Posterior cingulate gyrus (tissue), 11 donors: Measurements from ENCODE around the gene RUFY1.
"Not testable (repeated sequence)": the region's sequence is repeated elsewhere in the genome, so short reads cannot be mapped to it uniquely, and the experiment has no call there.

Experiments used
- DNase-seq, 10 donors: peaks; one replicate each; pipeline versions ENCODE4 v3.0.0 to v3.0.0-alpha.2; 2020 to 2021; ENCODE audit warnings: mixed read lengths in 3 of 10
- intact Hi-C: fragments of 100-400 bp; cut with DNase I; formaldehyde crosslinking; loops from one replicate; pipeline ENCODE4 v1.15.1; 2023

The RUFY1 gene

DNA sequence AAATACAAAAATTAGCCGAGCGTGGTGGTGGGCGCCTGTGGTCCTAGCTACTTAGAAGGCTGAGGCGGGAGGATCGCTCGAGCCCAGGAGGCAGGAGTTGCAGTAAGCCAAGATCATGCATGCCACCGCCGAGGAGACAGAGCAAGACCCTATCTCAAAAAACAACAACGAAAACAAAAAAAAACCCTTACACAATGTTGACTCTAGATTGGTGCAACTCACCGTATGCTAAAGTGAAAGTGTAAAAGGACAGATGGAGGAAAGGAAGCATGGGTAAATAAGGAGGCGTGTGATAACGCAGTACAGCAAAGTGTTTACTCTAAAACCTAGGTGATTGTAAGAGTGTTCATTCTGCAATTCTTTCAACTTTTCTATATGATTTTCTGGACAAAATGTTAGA, 15.9 kb upstream of the RUFY1 start:
- intact Hi-C loops, result no loop called here
- DNase-seq, result peak in 1 of 10 donors; percentile 34

DNA sequence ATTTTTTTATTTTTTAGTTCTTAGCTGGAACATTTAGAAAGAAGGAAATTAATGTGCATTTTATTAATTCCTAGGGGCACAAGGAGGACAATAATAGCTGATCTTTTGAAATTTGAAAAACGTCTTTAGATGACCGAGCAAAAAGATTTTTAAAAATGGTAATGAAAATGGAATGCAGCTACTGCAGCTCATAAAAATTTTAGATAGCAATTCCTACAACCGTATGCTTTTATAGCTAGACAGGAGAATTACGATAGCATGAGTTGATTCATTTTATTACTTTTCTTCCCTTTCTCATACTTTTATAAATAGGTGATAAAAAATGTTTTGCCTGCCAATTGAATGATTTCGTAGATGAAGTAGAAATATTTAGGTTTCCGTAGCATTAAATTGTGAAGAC, 13.7 kb upstream of the RUFY1 start:
- no peak for DNase-seq
- intact Hi-C loops, result no loop called here

DNA sequence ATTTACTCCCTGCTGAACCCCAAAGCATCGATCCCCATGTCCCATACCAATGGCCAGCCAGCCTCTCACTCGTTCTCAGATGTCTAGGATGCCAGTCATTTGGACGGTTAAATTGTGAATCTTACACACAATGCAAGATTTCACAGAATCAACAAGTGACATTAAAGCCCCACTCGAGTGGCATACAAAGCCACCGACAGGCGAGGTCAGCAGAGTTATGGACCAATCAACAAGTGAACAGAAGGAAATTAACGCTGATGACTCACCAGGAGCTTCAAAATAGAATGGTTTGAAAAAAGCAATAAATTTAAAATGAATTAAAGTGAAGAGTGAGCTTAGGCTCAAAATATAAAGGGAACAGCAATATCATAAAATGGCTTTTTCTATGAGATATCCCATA, 8.2 kb upstream of the RUFY1 start:
- intact Hi-C loops, result no loop called here
- DNase-seq, result peak in 1 of 10 donors; percentile 6

DNA sequence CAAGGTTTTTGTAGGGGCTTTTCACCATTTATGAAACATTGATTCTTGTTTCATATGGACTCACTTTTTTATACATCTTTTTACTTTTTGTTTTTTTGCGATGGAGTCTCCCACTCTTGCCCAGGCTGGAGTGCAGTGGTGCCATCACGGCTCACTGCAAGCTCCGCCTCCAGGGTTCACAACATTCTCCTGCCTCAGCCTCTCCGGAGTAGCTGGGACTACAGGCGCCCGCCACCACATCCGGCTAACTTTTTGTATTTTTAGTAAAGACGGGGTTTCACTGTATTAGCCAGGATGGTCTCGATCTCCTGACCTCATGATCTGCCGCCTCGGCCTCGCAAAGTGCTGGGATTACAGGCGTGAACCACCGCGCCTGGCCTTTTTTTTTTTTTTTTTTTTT, 7.1 kb upstream of the RUFY1 start:
- intact Hi-C loops, DNase-seq: not testable (repeated sequence)

DNA sequence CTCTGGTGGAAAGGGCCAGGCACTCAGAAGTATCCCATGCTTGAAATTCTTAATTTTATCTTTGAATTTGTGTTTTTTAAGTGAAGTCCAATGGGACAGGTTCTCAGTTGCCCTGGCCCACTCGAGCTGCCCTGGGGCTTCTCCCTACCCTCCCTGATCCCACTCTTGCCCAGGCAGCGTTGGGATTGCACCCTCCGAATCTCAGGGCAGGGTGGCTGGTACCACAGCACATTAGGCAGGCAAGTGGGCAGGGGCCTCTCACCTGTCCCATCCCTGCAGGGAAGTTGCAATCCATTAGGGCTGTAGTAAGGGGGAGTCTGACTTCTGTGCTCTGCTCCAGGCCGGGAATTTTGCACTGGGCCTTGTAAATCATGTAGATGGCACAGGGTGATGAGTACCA, 2.7 kb downstream of the RUFY1 start:
- no peak for DNase-seq
- intact Hi-C loops, result loop anchor here (10.0 kb wide), 1 partner anchor 928 kb away; the partner anchor contains the start of gene CLK4

DNA sequence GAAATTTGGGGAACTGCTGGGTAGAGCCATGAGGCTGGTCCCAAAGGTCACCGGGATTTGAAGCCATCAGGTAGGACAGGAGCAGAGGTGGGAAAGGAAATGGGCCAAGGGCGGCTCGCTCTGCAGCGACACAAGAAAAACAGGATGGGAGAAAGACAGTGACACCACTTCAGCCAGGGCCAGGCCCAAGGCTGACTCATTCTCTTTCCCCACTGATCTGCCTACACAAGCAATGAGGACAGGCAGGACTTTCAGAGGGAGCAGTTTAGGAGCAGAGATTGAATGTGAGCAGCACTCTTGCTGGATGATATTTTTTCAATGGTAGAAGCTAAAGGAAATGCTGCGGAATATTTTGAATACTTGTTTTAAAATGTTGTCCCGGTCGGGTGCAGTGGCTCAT, 3.5 kb downstream of the RUFY1 start:
- DNase-seq, result no peak
- intact Hi-C loops, result loop anchor here (10.0 kb wide), 1 partner anchor 929 kb away; the partner anchor contains the start of gene CLK4

DNA sequence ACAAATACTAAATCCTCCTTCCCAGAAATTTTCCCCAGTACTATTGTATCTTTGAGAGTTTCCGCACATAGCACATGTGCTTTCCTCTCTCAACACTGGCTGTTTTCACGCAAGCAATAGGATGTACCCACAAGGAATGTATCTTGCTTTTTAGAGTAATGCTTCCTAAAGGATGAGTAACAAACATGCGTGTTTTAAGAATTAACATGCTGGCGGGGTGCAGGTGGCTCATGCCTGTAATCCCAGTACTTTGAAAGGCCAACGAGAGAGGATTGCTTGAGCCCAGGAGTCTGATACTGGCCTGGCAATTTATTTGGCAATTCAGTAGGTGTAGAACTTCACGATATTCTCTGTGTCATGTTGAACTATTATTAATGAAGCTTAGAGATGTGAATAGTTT, 4.6 kb downstream of the RUFY1 start:
- intact Hi-C loops, result loop anchor here (5.0 to 10.0 kb wide), 2 partner anchors 67 to 930 kb away; partner anchors contain the start of genes CLK4 and HNRNPH1

DNA sequence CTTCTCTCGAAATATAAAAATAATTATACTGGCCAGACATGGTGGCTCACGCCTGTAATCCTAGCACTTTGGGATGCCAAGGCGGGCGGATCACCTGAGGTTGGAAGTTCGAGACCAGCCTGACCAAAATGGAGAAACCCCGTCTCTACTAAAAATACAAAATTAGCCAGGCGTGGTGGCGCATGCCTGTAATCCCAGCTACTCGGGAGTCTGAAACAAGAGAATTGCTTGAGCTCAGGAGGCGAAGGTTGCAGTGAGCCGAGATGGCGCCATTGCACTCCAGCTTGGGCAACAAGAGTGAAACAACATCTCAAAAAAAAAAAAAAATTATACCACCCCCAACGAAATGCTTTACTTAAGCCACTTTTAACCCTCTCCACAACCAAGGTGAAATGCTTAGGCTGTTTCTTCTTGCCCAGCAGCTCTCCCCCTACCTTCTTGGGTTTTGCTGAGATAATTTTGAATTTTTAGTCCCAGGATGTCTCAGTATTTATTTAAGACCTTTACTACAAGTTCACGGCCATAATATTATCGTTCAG, 8.0 kb downstream of the RUFY1 start:
- DNase-seq, result not testable (repeated sequence)
- intact Hi-C loops, result loop anchor here (5.0 to 10.0 kb wide), 2 partner anchors 64 to 934 kb away; partner anchors contain the start of genes CLK4 and HNRNPH1

More for the DNA sequence above, 4.6 kb downstream of the RUFY1 start:
- no peak for DNase-seq

DNA sequence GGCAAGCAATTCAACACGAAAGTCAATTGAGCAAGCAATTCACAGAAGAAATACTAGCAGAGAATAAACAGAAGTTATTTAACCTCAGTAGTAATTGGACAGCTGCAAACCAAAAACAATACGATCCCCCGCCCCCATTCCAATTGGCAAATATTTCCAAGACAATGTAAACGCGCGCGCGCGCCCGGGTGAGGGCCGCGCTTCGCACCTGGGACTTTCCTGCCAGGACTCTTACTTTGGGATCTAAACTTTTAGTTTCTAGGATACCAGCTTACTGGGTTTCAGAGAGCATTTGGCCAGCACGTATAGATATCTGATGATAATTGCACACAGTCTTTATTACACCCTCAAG, 8.6 kb downstream of the RUFY1 start:
- DNase-seq, result peak in 2 of 10 donors; percentile 16 to 17
- intact Hi-C loops, result loop anchor here (5.0 to 10.0 kb wide), 2 partner anchors 63 to 934 kb away; partner anchors contain the start of genes CLK4 and HNRNPH1

DNA sequence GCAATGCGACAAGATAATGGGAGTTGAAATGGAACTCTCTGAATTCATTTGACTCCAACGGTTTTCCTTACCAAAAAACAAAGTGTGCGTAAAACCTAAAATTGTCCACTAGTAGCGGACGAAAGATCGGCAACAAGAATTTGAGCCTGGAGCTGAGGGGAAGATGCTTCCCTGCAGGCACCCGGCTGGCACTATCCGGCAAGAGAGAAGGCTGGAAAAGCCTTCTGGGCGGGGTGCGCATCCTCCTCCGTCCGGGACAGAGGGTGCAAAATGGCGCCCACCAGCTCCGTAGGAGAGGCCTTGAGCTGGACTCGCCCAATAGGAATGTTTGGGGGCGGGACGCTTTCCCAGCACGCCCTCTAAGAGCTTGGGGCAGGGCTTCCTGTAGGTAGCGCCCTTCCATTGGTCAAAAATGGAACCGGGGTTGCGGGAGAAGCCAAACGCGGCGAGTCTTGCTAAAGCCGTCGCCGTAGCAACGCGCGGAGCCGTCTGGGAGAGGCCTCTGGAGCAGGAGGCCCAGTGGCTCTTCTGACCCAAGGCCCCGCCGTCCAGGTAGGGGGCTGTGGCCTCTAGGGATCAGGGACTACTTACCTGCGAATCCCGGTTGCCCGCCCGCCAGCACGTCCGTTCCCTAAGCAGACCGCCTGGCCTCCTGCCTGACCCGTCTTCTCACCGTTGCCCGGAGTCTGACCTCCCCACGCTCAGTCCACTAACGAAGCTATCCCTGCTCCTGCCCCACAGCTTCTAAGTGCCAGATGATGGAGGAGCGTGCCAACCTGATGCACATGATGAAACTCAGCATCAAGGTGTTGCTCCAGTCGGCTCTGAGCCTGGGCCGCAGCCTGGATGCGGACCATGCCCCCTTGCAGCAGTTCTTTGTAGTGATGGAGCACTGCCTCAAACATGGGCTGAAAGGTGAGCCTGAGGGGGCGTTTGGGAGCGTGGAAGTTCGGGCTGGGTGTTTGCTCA, 9.2 kb downstream of the RUFY1 start:
- intact Hi-C loops, result loop anchor here (5.0 to 10.0 kb wide), 2 partner anchors 63 to 935 kb away; partner anchors contain the start of genes CLK4 and HNRNPH1
- DNase-seq, result peak; percentile 96 to 100 (median 98)

DNA sequence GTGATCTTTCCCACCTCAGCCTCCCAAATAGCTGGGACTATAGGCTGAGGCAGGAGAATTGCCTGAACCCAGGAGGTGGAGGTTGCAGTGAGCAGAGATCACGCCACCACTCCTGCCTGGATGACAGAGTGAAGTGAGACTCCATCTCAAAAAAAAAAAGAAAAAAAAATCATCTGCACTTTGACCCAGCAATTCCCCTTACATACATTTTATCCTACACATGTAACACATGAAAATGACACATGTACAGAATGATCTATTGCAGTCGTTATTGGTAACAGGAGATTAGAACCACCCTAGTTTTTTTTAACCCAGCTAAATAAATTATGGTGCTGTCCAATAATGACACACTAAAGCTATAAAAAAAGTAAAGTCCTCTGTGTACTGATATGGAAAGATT, 14.2 kb downstream of the RUFY1 start:
- peak in 1 of 10 donors; percentile 19 for DNase-seq
- intact Hi-C loops, result no loop called here

DNA sequence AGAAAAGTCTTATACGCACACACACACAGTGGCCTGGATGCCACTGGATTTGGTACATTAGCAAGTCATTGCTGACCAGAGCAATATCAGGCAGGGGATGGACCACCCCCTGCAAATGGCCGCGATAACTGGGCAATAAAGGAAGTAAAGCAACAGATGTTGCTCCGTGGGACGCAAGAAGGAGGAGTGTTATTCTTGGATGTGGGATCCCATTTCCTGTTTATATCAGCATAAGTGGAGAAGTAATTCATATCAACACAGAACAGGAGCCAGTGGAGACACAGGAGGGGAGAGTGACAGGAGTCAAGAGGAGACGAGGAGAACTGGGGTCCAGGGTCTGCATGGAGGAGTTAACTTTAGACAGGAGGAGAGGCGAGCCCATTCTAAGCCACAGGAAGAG, 18.4 kb downstream of the RUFY1 start:
- DNase-seq, result no peak
- intact Hi-C loops, result no loop called here

DNA sequence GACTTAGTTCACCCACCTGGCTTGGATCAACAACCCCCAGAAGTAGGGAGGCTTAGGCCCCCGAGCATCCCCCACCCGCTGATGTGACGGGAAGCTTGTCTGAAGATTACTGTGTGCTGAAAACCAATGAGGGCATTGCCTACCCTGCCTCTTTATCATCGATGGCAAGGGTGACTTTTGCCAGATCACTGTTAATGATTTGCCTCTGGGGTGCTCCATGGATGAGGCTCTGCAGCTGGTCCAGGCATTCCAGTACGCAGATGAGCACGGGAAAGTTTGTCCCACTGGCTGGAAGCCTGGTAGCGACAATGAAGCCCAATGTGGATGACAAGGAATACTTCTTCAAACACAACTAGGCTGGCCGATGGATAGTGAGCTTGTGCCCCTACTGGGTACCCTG, 22.0 kb downstream of the RUFY1 start:
- DNase-seq, result peak in 1 of 10 donors; percentile 50

DNA sequence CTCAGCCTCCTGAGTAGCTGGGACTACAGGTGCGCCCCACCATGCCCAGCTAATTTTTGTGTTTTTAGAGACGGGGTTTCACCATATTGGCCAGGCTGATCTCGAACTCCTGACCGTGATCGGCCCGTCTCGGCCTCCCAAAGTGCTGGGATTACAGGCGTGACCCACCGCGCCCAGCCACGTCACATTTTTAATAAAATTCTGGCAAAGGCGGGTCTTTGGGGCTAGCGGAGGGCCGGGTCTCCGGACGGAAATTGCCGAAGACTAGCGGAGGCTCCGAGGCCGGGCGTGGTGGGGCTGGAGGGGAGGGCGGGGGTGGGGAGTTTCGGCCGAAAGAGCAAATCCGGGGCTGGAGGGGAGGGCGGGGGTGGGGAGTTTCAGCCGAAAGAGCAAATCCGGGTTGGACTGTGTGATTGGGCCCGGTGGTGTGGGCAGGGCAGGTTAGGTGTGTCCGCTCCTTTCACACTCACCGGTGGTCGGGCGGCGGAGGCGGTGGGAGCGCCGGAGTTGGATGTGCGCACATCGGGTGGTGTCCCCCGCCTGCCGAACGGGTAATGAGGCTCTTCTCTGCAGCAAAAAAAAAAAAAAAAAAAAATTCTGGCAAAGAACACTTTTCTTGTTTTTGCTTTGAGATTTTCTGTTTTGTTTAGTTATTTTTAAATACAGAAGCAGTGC, 27.1 kb downstream of the RUFY1 start:
- intact Hi-C loops, result no loop called here
- DNase-seq, result peak in 1 of 10 donors; percentile 75

More for the DNA sequence above, 22.0 kb downstream of the RUFY1 start:
- intact Hi-C loops, result no loop called here

DNA sequence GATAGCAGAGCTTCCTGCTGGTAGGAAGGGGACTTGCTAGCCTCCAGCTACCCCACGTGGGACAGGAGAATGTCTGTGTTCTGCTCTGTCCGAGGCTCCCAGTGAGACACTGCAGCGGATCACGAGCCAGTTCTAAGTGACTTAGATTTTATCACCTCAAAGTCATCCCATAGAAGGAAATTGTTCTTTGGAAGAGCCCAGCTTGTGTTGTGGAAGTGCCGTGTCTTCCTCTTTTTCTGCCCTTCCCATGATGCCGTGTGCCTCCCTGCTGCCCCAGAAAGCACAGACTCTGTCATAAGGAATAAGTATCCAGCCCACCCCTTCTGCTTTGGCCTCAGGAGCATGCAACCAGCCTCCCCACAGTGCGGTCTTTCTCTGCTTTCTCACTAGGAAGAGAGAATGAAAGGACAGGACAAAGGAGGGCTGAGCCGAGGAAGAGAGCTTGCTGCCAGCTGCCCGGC, 35.6 kb downstream of the RUFY1 start:
- intact Hi-C loops, result no loop called here
- peak in 1 of 10 donors; percentile 21 for DNase-seq

DNA sequence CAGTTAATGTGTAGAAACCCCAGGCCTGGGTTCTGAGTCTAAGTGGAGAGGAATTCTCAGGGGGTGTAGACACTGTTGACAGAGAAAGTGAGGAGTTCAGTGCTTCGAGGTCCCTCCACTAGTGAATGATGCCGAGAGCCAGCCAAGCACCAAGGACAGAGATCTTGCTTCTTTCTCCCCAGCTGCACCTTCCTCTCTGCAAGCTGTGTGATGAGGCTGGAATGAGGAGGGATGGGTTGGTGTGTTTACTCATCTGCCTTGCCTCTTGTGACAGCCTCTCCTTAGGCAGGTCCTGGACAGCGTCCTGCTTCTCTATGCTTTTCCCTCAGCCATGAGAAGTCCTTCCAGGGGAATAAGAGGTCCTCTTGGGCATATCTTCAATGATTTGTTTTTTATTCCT, 37.8 kb downstream of the RUFY1 start:
- peak in 1 of 10 donors; percentile 7 for DNase-seq
- intact Hi-C loops, result no loop called here

DNA sequence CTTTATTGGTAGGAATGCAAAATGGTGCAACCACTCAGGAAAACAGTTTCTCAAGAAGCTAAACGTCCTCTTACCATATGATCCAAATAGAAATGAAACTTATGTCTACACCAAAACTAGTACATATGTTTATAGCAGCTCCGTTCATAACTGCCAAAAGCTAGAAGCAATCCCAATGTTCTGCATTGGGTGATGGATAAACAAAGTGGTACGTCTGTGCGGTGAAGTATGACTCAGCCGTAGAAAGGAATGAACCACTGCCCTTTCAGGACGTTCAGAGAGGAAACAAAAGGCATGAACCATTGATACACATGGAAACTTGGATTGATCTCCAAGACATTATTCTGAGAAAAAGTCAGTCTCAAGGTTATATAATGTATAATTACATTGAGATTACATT, 45.6 kb downstream of the RUFY1 start:
- intact Hi-C loops, result no loop called here

DNA sequence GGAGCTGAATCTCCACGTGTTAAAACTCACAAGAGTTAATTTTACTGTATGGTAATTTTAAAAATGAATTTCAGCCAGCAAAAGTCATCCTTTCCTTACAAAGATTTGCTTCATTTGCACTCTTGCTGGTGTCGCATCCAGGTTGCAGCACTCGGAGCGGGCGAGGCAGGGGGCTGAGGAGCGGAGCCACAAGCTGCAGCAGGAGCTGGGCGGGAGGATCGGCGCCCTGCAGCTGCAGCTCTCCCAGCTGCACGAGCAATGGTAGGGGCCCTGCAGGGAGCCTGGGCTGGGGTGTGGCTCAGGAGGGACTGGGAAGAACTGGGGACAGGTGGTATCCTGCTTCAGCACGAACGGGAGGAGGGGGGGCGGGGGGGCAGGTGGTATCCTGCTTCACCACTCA, 46.1 kb downstream of the RUFY1 start:
- intact Hi-C loops, result no loop called here
- no peak for DNase-seq

More for the DNA sequence above, 45.6 kb downstream of the RUFY1 start:
- no peak for DNase-seq

DNA sequence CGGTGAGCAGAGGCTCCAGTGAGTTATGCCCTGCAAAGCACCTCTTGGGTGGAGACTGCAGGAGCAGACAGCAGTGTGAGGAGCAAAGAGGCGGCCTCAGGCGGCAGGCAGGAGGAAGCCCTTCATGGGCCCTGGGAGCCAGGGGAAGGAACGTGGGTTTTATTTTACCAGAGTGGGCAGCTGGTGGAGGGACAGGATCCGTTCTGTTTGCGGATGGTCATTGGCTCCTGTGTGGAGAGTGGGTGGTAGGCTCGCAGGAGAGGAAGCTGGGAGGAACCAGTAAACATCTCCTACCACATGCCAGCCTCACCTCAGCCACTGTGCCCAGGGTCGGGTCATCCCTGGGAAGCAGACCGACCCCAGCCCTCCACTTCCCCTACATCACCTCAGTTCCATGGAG, 48.7 kb downstream of the RUFY1 start:
- DNase-seq, result no peak
- intact Hi-C loops, result no loop called here

DNA sequence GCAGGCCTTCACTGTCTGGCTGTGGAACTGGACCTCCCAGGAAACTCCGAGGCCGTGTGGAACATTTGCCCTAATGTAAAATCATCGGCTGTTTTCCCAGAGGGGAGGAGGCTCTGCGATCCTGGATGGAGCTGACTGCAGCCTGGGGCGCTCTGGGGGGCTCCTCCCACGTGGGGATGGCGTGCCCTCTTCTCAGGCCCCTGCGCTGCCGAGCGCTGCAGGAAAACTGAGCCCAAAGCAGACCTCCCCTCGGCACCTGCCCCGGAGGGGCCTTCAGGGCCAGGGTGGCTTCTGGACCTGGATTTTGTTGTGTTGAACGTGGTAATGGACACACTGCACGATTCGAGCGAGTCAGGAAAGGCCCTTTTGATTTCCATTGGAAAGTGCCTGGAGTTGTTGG, 49.2 kb downstream of the RUFY1 start:
- intact Hi-C loops, result no loop called here
- no peak for DNase-seq

DNA sequence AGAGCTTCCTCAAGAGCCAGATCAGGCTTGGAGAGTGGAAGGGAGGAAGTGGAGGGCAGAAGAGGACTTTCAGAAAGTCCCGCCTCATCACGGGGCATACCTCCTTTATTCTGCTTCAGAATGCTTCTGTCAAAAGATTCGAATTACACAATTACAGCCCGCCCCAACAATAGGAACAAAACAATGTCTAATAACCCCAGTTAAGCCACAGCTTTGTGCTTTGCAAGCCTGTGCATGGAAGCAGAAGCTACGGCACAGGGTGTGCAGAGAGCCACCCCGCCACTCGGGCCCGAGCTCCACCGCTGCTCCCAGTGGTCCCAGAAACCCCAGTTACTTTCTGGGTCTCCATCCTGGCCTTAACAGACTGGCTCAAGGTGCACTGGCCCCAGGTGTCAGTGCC, 49.6 kb downstream of the RUFY1 start:
- intact Hi-C loops, result no loop called here

More for the DNA sequence above, 49.6 kb downstream of the RUFY1 start:
- no peak for DNase-seq
